Kidney tubule cell (primary cell): ENCODE measurements around the gene TRIM65.
A peak's percentile ranks its signal among the peaks of the same experiment; 100 is the strongest.
"Not testable (repeated sequence)": the region's sequence is repeated elsewhere in the genome, so short reads cannot be mapped to it uniquely, and the experiment has no call there.

ENCODE experiments used
- DNase-seq: peaks from one replicate; pipeline ENCODE4 v3.0.0-alpha.2; 2018; ENCODE audit warnings: low spot score

Gene TRIM65

GRCh38 chr17:75875182-75875939, 21.4 kb downstream of the TRIM65 start:
- DNase-seq: no peak

DNA sequence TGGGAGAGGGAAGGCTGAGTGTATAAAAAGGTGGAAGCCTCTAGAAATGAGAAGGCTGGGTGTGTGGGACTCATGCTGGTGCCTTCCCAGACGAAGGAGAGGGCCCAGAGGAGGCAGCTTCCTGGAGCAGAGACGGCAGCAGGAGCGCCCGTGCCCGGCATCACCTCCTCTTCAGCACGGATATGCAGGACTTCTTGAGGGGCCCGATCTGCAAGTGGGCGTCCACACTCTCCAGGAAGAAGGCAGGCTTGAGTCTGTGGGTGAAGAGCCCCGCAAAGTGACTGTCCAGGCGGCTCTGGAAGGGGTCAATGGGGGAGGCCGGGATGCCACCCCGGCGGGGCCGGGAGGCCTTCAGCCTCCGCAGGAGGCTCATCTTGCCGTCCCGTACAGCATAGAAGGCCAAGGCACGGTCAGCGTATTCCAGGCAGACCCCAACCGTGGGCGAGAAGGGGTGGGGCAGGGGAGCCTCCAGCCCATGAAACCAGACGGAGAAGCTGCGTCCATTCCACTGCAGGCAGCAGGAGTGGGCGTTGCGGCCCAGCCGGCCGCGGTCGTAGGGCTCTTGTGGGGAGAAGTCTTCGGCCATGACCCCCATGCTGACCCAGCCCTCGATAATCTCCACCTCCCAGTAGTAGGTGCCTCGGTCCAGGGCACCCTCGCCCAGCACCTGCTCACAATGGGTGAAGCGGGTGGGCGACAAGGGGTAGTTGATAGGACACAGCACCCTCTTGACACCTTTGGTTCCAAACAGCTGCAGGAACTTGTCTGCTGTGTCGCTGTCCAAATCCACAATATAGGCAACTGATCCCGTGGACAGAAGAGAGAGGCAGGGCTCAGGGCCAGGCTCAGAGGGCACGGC, 22.2 kb downstream of the TRIM65 start:
- DNase-seq: no peak

DNA sequence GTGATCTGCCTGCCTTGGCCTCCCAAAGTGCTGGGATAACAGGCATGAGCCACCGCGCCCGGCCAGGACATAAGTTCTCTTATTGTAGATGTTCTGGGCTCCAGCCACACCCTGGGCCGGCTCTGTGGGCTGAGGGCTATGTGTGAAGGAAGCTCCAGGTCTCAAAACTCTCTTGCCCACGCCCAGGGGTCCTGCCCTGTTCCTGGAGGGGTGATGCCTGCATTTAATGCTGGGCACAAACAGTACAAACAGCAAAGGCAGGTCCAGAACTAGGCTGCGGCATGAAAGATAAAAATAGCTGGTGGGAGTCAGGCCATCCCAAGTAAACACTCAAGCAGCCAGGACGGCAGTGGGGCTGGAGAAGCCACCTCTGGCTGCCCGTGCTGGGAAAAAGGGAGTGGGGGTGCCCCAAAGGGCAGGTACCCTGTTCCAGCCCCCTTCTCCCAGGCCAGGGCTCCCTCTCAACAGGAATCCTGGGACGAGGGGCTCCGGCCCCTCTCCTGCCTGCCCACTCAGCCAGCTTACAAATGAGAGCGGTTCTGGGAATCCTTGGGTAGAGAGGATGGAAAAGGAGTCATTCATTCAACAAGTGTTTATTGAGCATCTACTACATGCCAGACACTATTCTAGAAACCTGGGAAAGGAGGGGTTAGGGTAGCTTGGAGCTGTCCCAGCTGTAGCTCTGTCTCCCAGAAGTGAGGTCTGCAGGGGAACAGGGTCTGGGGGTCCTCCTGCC, 23.0 kb downstream of the TRIM65 start:
- no peak for DNase-seq

DNA sequence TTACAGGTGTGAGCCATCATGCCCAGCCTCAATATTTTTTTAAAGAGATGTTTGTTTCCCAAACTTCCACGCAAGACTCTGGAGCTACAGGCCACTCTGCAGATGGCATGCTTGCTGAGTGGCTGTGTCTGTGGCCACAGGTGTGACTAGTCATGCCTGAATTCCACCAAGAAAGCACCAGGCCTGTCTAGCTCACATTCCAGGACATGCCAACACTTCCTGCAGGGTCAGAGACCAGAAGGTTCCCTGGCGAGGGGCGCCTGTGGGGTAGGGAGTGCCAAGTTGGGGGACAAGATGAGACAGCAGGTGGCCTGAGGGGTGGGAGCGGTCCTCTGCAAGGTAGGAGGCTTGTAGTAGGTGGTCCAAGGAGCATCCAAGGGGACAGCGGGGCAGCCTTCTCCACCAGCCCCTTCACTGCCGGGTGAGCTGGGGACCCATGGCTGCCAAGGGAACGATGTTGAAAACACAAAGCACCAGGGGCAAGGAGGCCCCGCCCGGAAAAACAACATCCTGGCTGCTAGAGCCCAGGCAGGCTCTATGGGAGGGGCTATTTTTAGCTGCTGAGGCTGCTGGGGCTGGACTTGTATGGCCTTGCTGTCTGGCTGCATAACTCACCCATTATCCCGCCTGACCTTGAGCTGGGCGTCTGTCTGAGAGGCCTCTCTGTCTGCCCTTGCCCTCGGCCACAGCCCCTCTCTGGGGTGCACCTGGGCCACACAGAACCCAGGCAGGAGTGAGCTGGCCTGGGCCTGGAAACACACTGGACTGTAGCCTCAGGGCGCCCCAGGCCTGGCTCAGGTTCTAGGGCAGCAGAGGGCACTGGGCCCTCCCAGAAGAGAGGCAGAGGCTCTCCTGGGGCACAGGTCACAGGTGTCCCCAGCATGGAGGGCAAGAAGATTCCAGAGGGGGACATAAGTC, 24.1 kb downstream of the TRIM65 start:
- peak; percentile 90 for DNase-seq

DNA sequence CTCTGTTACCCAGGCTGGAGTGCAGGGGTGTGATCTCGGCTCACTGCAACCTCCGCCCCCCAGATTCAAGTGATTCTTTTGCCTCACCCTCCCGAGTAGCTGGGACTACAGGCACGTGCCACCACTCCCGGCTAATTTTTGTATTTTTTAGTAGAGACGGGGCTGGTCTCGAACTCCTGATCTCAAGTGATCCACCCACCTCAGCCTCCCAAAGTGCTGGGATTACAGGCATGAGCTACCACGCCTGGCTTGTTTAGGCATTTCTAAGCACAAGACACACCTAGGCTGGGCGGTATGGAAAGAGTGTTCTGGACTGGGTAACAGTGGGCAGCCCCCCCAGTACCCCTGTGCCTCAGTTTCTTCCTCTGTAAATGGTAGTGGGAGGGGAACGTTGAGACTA, 26.5 kb downstream of the TRIM65 start:
- not testable (repeated sequence) for DNase-seq

DNA sequence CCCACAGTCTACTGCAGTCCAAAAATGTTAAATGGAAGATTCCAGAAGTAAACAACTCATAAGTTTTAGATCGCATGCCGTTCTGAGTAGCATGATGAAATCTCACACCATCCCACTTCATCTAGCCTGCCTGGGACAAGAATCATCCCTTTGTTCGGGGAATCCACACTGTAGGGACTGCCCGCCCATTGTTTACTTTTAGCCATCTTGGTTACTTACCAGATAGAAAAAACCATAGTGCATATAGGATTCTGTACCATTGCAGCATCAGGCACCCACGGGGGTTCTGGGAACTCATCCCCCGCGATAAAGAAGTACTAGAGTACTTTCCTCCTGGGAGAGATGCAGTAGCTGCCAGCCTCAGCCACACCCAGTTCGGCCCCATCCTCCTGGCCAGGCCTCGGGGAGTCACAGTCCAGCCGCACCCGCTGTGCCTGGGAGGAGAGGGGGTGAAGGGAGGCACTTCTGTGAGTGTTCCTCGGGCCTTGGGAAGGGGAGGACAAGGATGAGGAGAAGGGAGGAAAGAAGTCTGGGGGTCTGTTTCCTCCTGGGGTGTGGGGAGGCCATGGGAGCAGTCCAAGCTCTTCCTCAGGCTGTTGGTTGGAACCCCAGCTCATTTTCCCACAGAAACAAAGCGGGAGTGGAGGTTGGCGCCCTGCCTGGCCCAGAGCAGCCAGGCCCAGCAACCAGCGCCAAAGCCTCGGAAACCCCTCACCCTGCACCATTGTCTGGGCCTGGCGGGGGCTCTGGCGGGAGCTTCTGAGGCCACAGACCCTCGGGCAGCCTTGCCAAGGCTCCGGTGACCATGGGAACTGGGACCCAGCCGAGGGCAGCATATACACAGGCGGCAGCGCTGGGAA, 27.2 kb downstream of the TRIM65 start:
- no peak for DNase-seq

DNA sequence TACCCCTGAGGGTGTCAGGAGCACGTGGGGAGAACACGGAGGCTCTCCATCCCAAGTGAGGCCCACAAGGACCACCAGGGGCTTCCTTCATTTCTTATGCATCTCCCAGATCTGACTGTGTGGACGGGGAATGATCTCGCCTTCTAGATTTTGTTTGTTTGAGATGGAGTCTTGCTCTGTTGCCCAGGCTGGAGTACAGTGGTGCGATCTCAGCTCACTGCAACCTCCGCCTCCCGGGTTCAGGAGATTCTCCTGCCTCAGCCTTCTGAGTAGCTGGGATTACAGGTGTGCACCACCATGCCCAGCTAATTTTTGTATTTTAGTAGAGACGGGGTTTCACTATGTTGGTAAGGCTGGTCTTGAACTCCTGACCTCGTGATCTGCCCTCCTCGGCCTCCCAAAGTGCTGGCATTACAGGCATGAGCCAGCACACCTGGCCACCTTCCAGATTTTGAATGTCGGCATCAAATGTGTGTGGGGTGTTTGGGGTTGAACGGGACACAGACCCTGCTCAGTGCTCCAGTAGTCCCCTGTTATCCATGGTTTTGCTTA, 27.9 kb downstream of the TRIM65 start:
- DNase-seq: not testable (repeated sequence)

- not testable (repeated sequence) for DNase-seq
These were observed 31.2 kb downstream of the TRIM65 start for GRCh38 chr17:75865404-75866188.

- not testable (repeated sequence) for DNase-seq
These were observed 31.9 kb downstream of the TRIM65 start for GRCh38 chr17:75864887-75865286.

GRCh38 chr17:75864448-75864871, 32.3 kb downstream of the TRIM65 start:
- DNase-seq: no peak

GRCh38 chr17:75861927-75862317, 34.8 kb downstream of the TRIM65 start:
- no peak for DNase-seq

DNA sequence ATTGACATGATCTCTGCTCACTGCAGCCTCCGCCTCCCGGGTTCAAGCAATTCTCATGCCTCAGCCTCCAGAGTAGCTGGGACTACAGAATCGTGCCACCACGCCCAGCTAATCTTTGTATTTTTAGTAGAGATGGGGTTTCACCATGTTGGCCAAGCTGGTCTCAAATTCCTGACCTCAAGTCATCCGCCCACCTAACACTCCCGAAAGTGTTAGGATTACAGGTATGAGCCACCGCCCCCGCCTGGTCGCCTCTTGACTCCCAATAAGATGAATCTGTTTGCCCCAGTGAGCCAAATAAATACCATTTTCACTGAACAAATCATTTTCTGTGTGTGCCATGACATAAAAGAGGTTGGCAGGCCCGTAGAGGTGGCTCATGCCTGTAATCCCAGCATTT, 37.4 kb downstream of the TRIM65 start:
- DNase-seq: not testable (repeated sequence)

DNA sequence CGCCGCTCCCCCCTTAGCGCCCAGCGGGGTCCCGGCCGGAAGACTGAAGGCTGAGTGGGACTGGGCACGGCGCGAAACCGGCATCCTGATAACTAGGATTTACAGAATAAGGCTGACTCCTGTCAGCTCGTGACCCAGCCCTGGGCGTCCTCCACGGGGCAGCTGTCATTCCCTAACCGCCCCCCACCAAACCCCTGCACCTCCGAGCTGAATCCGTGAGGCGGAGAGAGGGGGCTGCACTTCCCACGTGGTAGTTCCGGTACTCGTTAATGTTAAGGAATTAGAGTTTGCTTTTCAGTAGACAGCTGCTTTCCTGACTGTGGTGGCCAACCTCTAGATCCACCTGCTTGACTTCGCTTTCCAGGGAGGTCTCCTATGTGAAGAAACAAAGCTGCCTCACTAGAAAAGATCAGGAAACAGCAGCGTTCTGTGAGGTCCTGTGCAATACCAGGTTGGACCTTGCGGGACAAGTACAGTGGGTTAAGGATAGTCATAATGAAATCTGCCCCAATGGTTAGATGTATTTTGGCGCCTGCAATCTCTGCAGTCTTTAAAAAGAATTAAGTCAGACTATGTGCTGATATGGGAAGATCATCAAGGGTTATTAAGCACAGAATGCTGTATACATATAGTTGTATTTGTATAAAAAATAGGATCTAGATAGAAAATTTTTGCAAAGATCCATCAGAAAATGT, 40.5 kb downstream of the TRIM65 start:
- DNase-seq: peak; percentile 47

- peak; percentile 100 for DNase-seq
These were observed 41.3 kb downstream of the TRIM65 start, which contains the start of gene WBP2 for GRCh38 chr17:75855310-75856061. Gene WBP2 (minus strand): TSS chr17:75855335. CDS start chr17:75855297, 38 bp downstream.

DNA sequence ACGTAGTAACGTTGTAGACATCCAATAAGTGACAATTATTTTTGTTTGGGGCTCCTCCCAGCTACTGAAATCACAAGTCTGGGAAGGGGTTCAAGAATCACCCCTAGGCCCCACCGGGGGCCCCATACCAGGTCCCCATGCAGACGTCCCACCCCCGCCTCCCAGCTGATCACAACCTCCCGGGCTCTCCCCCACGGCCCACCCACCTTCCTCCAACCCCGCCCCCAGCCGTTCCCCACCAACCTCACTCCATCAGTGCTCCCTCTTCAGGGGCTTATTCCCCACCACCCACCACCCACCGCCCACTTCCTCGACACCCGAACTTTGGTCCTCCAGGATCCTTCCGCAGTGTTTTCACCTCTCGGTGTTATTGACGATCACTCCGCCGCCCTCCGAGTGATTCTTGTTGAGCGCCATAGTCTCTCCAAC, 41.9 kb downstream of the TRIM65 start:
- DNase-seq: no peak

- peak; percentile 87 for DNase-seq
These were observed 42.5 kb downstream of the TRIM65 start for GRCh38 chr17:75854101-75854748.

GRCh38 chr17:75853433-75853832, 43.3 kb downstream of the TRIM65 start:
- DNase-seq: peak; percentile 47
